OCI-LY1 (cell line): ENCODE results near the gene FAU.

Experiments
- EZH2 ChIP-seq: fragments of 200-600 bp; sonication (generic), shearing (Covaris generic); IDR thresholded peaks from 2 replicates; pipeline ENCODE4 v1.8.0; 2017; ENCODE audit warnings: borderline replicate concordance, mixed run types, mild to moderate bottlenecking, antibody characterized with exemption, low read length, moderate library complexity, mixed read lengths
- TF ChIP-seq, protein P1 (sequence below): fragments of 200-600 bp; sonication (generic), shearing (Covaris generic); IDR thresholded peaks from 2 replicates; pipeline ENCODE4 v1.5.1; 2017; ENCODE audit warnings: mild to moderate bottlenecking, antibody characterized with exemption, low read length, moderate library complexity, mixed read lengths

DNA sequence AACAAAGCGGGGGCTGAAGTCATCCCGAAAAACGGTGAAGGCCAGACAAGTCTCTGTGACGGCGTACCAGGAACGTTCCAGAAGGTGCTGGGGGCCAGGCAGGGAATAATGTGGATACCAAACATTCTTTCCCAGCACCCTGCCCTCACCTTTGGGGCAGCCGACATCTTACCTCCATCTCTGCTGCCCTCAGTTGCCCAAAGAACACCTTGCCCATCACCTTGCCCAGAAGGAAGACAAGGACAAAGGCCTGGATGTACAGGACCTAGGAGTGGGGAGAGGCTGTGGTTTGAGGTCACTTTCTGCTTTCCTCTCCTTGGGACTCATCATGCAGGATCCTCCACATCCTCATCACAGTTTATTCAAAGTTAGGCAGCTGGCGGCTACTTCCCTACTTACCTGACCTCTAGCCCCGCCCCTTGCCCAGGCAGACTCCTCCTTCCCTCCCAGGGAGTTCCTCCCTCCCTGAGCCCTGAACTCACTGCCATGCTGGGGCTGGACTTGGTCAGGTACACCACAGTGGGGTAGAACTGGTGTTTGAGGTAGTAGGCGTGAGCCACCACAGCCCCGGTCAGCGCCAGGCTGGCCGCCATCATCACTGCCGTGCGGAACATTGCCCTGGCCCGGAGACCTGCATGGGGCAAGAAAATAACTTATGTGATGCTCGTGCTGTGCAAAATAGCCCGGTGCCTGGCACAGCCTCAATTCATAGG is 11.2 kb upstream of the FAU start:
- TF ChIP-seq, protein P1, sequence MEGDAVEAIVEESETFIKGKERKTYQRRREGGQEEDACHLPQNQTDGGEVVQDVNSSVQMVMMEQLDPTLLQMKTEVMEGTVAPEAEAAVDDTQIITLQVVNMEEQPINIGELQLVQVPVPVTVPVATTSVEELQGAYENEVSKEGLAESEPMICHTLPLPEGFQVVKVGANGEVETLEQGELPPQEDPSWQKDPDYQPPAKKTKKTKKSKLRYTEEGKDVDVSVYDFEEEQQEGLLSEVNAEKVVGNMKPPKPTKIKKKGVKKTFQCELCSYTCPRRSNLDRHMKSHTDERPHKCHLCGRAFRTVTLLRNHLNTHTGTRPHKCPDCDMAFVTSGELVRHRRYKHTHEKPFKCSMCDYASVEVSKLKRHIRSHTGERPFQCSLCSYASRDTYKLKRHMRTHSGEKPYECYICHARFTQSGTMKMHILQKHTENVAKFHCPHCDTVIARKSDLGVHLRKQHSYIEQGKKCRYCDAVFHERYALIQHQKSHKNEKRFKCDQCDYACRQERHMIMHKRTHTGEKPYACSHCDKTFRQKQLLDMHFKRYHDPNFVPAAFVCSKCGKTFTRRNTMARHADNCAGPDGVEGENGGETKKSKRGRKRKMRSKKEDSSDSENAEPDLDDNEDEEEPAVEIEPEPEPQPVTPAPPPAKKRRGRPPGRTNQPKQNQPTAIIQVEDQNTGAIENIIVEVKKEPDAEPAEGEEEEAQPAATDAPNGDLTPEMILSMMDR, result no peak
- TF ChIP-seq EZH2, result no peak
